Thymus (tissue), 11 donors: Measurements from ENCODE around the gene SYT6. TPM values are rescaled to one million over a fixed set of nuclear protein-coding genes. Genes with fewer than 3 reads are reported as not detected.

Source experiments
- DNase-seq, 9 donors: peaks; one replicate each; pipeline ENCODE4 v3.0.0-alpha.2; 2013; ENCODE audit warnings: low spot score in 9 of 9, low read depth in 6 of 9, missing footprints in 1 of 9
- H3K27ac ChIP-seq, 2 donors: one replicate each; pipeline ENCODE4 v1.5.1; 2013; ENCODE audit warnings: control low read depth in 1 of 2, low read depth in 1 of 2, low read length in 1 of 2, mild to moderate bottlenecking in 1 of 2, moderate library complexity in 1 of 2
- H3K27me3 ChIP-seq, 2 donors: one replicate each; pipeline ENCODE4 v1.5.1; 2013; ENCODE audit warnings: low read length in 1 of 2; ENCODE audit not compliant: control insufficient read depth in 2 of 2, insufficient read depth in 1 of 2
- H3K36me3 ChIP-seq, 2 donors: one replicate each; pipeline ENCODE4 v1.5.1; 2013; ENCODE audit warnings: low read length in 1 of 2, mild to moderate bottlenecking in 1 of 2, moderate library complexity in 1 of 2; ENCODE audit not compliant: control insufficient read depth in 2 of 2, insufficient read depth in 2 of 2
- H3K4me1 ChIP-seq, 2 donors: one replicate each; pipeline ENCODE4 v1.5.1; 2013; ENCODE audit warnings: low read length in 2 of 2; ENCODE audit not compliant: control insufficient read depth in 2 of 2, insufficient read depth in 2 of 2
- H3K4me3 ChIP-seq, 2 donors: one replicate each; pipeline ENCODE4 v1.5.1; 2013; ENCODE audit warnings: low read length in 2 of 2, control low read depth in 1 of 2, mild to moderate bottlenecking in 1 of 2
- H3K9me3 ChIP-seq, 2 donors: one replicate each; pipeline ENCODE4 v1.5.1; 2013; ENCODE audit warnings: low read length in 1 of 2, mild to moderate bottlenecking in 1 of 2; ENCODE audit not compliant: control insufficient read depth in 2 of 2, insufficient read depth in 1 of 2
- WGBS: extraction: QIAGEN DNeasy Blood & Tissue Kit; methylation state at CpG from one replicate; pipeline ENCODE4 v1.1.7; 2013; 5-methylcytosine and 5-hydroxymethylcytosine counted together
- polyA plus RNA-seq: library from polyadenylated mRNA; stranded (reverse); fragments of 200-250 nt; gene quantifications from one replicate; pipeline ENCODE4 v1.2.3, GENCODE V29; 2013
- total RNA-seq: library from RNA; stranded (reverse); fragments of 120-200 nt; gene quantifications from one replicate; pipeline ENCODE4 v1.2.4, GENCODE V29; 2013
- donor health status: healthy.

SYT6 gene
- total and polyA plus RNA-seq, 2 donors = 0.09 to 0.11 TPM

DNA sequence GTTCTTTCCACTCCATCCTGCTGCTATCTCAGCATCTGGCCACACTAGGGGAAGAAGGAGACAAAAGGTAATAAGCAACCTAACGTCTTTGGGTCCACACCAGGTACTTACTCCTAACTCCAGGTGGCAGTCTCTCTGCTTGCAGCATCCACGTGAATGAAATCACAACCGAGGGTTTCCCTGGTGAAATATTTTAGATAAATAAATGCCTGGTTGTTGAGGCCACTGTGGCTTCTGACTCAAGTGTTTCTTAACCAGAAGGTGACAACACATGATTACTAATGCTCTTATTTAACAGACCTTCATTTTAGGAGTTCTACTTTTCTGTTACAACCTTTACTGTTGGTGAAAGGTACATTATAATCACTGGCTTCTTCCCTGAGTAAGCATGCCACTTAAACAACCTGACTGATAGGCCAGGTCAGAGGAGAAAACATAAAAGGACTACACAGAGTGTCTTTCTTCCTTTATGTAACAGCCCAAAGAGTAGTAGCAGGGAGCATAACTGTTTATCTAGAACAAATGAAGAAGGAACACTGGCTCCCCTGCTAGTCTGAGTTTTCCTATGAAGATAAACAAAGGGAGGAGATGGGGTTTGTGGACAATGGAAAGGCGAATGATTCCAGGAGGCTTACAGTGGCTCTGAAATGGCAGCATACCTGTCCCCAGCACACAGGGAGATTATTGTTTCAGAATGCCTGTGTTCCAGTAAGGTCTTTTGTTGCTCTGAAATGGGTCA lies 59.9 kb downstream of the SYT6 start:
- no peak overlapping the region for H3K27ac ChIP-seq
- no peak overlapping the region for H3K4me3 ChIP-seq
- DNase-seq = no peak
- H3K36me3 ChIP-seq = no peaks in the 10 kb centered on the region
- H3K9me3 ChIP-seq = no peaks in the 10 kb centered on the region
- no peaks in the 10 kb centered on the region for H3K4me1 ChIP-seq
- 71% methylated on average over 4 of the region's 4 CpGs for WGBS
- H3K27me3 ChIP-seq = no peaks in the 10 kb centered on the region

- DNase-seq = no peak
- Histone ChIP-seq H3K36me3 (no peaks in the 10 kb centered on the region), H3K4me3 (no peak overlapping the region), H3K27ac (no peak overlapping the region), H3K4me1 (no peaks in the 10 kb centered on the region), H3K9me3 (no peaks in the 10 kb centered on the region), H3K27me3 (no peaks in the 10 kb centered on the region)
- 95% methylated on average over 3 of the region's 3 CpGs for WGBS
Measured at GRCh38 chr1:114092186-114093062, 61.2 kb downstream of the SYT6 start.

GRCh38 chr1:114091711-114092110 lies 62.0 kb downstream of the SYT6 start:
- Histone ChIP-seq H3K4me3 (no peak overlapping the region), H3K27me3 (no peaks in the 10 kb centered on the region), H3K27ac (no peak overlapping the region), H3K9me3 (no peaks in the 10 kb centered on the region), H3K36me3 (no peaks in the 10 kb centered on the region), H3K4me1 (no peaks in the 10 kb centered on the region)
- DNase-seq = no peak
- WGBS = 97% methylated on average over 10 of the region's 10 CpGs

GRCh38 chr1:114090738-114091505 lies 62.7 kb downstream of the SYT6 start:
- Histone ChIP-seq H3K4me3 (no peak overlapping the region), H3K36me3 (no peaks in the 10 kb centered on the region), H3K9me3 (no peaks in the 10 kb centered on the region), H3K27me3 (no peaks in the 10 kb centered on the region), H3K4me1 (no peaks in the 10 kb centered on the region), H3K27ac (no peak overlapping the region)
- 97% methylated on average over 11 of the region's 11 CpGs for WGBS
- DNase-seq = no peak

- Histone ChIP-seq H3K27me3 (no peaks in the 10 kb centered on the region), H3K4me3 (no peak overlapping the region), H3K9me3 (no peaks in the 10 kb centered on the region), H3K36me3 (no peaks in the 10 kb centered on the region), H3K27ac (no peak overlapping the region), H3K4me1 (no peaks in the 10 kb centered on the region)
- 78% methylated on average over 4 of the region's 4 CpGs for WGBS
- no peak for DNase-seq
Measured at GRCh38 chr1:114089502-114090138, 64.0 kb downstream of the SYT6 start.

DNA sequence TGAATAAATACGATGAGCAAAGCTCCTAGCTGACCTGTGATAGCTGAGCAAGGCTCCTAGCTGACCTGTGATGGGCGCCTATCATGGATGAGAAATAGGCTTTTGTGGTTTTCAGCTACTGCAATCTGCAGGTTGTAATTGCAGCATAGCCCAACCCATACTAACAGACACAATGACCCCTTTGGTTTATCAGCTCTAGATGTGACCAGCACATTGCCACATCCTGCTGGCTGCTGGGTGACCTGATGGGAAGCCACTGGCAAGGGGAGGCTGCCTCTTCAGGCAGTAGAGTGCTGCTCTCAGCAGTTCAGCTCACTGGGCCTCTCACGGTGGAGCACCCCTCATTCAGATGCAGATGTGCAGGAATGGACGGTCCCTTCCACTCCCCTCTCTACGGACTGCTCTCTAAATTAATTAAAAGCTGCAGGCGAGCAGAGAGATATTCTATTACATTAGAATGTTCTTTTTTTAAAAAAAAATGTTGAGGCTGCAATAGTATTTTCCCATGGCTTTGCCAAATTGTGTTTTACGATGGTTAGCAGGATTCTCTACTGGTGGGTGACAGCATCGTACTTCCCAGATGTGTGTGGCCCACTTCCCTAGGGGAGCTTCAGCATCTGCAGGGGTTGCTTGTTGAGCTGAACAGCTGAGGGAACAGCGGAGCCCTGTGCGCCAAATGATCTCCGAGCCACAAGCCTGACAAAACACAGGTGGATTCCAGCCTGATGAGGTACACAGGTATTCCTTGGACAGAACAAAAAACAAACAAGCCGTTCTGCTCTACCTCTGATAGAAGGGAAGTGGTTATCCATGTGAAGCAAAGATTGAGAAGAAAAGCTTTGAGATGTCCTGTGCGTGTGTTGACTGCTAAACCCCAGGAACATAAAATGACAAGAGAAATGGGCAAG lies 65.0 kb downstream of the SYT6 start:
- Histone ChIP-seq H3K27me3 (no peaks in the 10 kb centered on the region), H3K27ac (no peak overlapping the region), H3K4me1 (no peaks in the 10 kb centered on the region), H3K9me3 (no peaks in the 10 kb centered on the region), H3K4me3 (no peak overlapping the region), H3K36me3 (no peaks in the 10 kb centered on the region)
- 85% methylated on average over 13 of the region's 13 CpGs for WGBS
- no peak for DNase-seq

DNA sequence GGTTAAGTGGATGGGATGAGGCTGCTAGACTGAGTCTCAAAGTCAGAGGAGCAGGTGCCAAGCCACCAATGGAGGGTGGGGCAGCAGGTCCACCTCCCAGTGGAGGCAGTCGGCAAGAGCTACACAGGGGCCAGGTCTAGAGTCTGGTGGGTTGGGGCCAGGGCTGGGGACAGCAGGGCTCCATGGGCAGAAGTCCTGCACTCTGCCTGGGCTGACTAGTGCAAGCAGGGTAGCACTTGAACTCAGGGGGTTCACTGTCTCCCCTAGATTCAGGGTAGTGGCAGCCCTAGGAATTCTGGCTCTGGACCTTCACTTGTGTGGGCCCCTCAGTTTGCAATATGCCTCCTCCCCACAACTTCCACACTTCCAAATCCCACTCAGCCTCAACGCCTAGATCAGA lies 66.2 kb downstream of the SYT6 start:
- 100% methylated on average over 2 of the region's 2 CpGs for WGBS
- no peak for DNase-seq
- Histone ChIP-seq H3K36me3 (no peaks in the 10 kb centered on the region), H3K27me3 (no peaks in the 10 kb centered on the region), H3K4me1 (no peaks in the 10 kb centered on the region), H3K9me3 (no peaks in the 10 kb centered on the region), H3K27ac (no peak overlapping the region), H3K4me3 (no peak overlapping the region)
